Measurements from ENCODE around the gene MNT. TPM values are rescaled to one million over a fixed set of nuclear protein-coding genes. Genes with fewer than 3 reads are reported as not detected.

MNT gene
- total and polyA plus RNA-seq, 9 of the 15 experiments (the other 6 are each of a cell fraction or from before 2014, with no cell fraction given): 0.18 to 23.8 (median 5.3) TPM

DNA sequence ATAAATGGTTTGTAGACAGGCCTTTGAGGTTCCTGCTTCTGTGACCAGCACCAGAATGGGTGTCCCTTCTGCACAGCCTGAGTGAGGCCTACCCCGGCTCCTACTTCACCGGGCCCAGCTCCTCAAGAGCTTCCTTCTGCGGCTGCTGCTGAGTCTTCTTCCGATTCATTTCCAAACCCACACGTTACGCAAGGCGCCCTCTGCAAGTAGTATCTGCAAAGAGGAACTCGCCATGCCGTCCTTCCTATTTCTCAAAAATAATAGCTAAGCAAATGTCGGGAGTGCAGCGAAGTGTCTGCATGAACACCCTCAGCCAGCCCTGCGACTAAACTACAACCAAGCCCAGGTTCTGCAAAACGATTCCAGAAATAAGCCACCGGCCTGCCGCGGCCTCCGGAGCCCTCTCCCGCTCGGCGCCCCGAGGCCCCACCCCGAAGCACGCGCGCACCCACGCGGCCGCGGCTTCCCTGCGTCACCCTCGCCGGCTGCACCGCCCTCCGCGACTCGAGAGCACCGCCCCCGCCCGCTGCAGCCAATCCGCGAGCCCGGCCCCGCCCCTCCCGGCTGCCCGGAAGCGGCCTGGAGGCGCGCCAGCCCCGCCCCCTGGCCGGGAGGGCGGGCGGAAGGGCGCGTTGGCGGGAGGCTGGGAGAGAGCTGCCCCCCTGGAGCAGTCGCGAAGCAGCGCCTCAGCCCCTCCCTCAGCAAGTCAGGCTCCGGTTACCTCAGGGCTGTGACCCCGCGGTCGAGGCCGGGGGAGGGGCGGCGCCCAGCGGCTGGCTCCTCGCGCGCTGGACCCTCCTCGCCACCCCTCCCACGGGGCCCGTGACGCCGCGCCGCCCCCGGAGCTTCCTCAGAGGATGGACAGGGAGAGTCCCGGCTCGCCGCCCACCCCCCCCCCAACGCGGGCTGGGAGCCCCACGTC is 8.3 kb downstream of the MNT start (continued):
- TF ChIP-seq, protein P1, sequence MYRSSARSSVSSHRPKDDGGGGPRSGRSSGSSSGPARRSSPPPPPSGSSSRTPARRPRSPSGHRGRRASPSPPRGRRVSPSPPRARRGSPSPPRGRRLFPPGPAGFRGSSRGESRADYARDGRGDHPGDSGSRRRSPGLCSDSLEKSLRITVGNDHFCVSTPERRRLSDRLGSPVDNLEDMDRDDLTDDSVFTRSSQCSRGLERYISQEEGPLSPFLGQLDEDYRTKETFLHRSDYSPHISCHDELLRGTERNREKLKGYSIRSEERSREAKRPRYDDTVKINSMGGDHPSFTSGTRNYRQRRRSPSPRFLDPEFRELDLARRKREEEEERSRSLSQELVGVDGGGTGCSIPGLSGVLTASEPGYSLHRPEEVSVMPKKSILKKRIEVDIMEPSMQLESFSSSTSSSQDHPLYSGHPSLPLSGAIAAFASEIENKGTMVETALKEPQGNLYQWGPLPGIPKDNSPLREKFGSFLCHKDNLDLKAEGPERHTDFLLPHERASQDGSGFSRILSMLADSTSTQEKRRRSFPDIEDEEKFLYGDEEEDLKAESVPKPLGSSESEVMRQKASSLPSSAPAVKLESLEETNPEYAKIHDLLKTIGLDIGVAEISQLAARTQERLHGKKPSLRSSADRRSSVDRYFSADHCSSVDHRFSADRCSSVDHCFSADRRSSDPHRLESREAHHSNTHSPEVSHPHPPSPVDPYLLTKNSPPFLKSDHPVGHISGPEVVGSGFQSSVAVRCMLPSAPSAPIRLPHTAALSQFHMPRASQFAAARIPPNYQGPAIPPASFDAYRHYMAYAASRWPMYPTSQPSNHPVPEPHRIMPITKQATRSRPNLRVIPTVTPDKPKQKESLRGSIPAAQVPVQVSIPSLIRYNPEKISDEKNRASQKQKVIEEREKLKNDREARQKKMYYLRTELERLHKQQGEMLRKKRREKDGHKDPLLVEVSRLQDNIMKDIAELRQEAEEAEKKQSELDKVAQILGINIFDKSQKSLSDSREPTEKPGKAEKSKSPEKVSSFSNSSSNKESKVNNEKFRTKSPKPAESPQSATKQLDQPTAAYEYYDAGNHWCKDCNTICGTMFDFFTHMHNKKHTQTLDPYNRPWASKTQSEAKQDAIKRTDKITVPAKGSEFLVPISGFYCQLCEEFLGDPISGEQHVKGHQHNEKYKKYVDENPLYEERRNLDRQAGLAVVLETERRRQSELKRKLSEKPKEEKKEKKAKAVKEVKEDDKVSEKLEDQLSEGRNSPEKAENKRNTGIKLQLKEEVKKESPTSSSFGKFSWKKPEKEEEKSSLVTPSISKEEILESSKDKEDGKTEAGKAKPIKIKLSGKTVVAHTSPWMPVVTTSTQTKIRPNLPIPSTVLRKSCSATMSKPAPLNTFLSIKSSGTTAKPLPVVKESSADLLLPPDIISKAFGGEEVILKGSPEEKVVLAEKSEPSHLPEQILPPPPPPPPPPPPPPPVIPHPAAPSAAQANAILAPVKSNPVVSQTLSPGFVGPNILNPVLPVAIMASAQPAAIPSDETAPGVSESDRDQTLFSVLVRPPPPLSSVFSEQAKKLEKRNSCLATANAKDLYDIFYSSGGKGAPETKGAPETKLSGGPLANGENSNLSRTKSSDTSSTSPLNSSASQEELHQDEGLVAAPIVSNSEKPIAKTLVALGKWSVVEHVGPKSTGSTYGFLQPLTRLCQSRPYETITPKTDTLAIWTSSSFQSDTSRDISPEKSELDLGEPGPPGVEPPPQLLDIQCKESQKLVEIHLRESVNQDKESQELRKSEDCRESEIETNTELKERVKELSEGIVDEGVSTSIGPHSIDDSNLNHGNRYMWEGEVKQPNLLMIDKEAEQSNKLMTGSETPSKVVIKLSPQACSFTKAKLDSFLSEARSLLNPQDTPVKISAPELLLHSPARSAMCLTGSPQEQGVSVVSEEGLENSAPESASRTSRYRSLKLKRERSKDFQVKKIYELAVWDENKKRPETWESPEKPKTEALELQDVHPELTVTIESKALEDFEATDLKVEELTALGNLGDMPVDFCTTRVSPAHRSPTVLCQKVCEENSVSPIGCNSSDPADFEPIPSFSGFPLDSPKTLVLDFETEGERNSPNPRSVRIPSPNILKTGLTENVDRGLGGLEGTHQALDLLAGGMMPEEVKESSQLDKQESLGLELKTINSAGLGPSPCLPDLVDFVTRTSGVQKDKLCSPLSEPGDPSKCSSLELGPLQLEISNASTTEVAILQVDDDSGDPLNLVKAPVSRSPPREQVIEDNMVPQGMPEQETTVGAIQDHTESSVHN (IDR thresholded peaks at IDR 0.05; ENCODE audit: borderline replicate concordance in 1 of 2, low read depth in 1 of 2): no peak
- TF ChIP-seq, protein P2, sequence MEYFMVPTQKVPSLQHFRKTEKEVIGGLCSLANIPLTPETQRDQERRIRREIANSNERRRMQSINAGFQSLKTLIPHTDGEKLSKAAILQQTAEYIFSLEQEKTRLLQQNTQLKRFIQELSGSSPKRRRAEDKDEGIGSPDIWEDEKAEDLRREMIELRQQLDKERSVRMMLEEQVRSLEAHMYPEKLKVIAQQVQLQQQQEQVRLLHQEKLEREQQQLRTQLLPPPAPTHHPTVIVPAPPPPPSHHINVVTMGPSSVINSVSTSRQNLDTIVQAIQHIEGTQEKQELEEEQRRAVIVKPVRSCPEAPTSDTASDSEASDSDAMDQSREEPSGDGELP (CRISPR knock-in tag; IDR thresholded peaks at IDR 0.05; ENCODE audit: borderline replicate concordance): peak; percentile 10; the same call in 1 of the 2 replicates
- TF ChIP-seq HDAC8 (tag; IDR thresholded peaks at IDR 0.05) (no peak), HNRNPH1 (optimal IDR thresholded peaks at IDR 0.05; ENCODE audit: low read depth, low read length) (no peak), ZNF184 (CRISPR knock-in tag; IDR thresholded peaks at IDR 0.05) (no peak), SMARCB1 (IDR thresholded peaks at IDR 0.05; ENCODE audit: insufficient read length, low read depth) (no peak), GABPB1 (CRISPR knock-in tag; IDR thresholded peaks at IDR 0.05) (no peak), ZNF785 (CRISPR knock-in tag; IDR thresholded peaks at IDR 0.05) (no peak)
- TF ChIP-seq, protein P3, sequence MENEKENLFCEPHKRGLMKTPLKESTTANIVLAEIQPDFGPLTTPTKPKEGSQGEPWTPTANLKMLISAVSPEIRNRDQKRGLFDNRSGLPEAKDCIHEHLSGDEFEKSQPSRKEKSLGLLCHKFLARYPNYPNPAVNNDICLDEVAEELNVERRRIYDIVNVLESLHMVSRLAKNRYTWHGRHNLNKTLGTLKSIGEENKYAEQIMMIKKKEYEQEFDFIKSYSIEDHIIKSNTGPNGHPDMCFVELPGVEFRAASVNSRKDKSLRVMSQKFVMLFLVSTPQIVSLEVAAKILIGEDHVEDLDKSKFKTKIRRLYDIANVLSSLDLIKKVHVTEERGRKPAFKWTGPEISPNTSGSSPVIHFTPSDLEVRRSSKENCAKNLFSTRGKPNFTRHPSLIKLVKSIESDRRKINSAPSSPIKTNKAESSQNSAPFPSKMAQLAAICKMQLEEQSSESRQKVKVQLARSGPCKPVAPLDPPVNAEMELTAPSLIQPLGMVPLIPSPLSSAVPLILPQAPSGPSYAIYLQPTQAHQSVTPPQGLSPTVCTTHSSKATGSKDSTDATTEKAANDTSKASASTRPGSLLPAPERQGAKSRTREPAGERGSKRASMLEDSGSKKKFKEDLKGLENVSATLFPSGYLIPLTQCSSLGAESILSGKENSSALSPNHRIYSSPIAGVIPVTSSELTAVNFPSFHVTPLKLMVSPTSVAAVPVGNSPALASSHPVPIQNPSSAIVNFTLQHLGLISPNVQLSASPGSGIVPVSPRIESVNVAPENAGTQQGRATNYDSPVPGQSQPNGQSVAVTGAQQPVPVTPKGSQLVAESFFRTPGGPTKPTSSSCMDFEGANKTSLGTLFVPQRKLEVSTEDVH (IDR thresholded peaks at IDR 0.05; ENCODE audit: low read depth, partially characterized antibody): no peak
- TF ChIP-seq, protein P4, sequence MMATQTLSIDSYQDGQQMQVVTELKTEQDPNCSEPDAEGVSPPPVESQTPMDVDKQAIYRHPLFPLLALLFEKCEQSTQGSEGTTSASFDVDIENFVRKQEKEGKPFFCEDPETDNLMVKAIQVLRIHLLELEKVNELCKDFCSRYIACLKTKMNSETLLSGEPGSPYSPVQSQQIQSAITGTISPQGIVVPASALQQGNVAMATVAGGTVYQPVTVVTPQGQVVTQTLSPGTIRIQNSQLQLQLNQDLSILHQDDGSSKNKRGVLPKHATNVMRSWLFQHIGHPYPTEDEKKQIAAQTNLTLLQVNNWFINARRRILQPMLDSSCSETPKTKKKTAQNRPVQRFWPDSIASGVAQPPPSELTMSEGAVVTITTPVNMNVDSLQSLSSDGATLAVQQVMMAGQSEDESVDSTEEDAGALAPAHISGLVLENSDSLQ (IDR thresholded peaks at IDR 0.05): no peak

Data from K562 (cell line).